HG03159 (cell line): ENCODE results near the gene CDYL.

ENCODE experiments used
- ATAC-seq: cut with Tn5 transposase; IDR thresholded peaks from one replicate; pipeline ENCODE4 v1.9.1; 2021; ENCODE audit warnings: mild to moderate bottlenecking, moderate library complexity; ENCODE audit not compliant: unreplicated experiment

The CDYL gene

DNA sequence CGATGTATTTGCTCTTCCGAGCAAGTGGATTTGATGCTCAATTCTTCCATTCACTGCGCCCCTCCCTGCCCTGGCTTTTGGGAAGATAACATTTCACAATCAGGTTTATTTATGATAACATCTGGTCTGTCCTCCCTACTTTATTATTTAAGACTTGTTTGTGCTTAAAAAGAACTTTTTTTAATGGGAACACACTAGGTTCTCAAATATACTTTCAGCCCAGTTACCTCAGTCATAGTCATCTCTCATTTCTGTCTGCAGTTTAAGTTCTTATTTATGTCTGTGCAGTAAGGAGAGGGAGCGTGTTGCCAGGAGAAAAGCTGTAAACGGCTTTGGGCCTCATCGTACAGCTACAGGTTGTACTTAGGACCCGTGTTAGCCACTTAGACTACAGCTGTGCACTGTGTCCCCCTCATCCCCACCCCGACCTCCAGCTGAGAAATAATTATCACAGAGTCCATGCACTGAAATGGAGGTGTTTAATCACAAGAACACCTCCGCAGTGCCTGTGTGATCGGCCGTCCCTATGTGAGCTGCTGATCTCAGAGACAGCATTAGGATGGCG is 128.3 kb downstream of the CDYL start:
- ATAC-seq, result no peak

DNA sequence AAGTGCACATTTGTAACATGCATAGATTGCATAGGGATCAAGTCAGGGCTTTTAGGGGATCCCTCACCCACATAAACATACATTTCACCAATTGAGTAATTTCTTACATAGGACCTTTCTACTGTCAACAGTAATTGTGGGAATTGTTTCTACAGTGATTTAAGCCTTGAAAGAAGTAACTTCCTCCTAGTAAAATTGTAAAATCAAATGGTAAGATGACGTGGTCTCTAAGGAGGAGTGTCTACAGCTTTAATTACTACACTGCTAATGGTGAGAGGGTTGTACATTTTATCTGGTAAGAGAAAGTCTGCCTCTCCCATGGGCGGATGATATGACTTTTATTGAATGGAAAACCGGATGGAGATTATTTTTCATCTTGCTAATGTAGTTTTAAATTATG is 129.6 kb downstream of the CDYL start:
- ATAC-seq, result no peak

DNA sequence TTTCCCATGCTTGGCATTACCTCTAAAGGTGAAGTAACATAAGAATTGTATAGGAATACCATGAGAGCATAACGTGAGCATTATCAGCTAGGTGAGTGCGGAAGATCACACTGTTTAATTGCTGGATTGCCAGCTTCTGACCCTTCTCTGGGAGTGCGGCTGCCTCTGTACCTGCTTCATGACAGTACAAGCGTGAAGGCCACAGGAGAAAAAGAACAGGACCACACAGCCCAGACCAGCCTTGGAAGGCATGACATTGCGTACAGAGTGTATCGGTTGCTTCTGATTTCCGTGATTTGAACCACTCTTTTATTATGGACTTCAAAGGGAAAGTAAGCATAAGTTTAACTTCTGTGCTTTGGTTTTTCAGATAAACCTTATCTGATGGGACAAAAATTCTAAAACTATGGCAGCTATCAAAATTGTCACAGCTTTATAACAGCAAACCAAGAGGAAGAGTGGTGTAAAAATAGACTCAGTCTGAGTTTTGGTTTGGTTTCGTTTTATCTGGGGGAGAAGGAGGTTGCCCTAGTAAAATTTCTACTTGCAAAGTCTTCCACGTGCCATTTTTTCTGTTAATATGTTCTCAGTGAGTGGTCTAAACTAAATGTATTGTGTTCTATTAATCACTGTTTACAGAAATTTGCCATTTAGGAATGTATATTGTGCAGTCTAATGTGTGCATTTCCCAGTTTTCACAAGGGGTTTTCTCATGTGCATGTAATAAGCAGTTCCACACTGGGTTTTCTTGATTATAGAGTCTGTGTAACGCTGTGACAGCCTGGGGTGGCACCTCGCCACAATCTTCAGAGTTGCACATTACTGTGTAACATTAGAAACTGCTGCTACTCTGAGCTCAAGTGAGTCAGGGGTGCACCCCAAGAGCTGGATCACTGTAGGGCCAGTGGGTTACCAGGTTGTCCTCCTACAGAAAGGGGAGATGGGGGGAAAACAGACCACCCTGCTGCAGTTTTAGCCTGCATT is 130.4 kb downstream of the CDYL start:
- peak; percentile 48 for ATAC-seq

DNA sequence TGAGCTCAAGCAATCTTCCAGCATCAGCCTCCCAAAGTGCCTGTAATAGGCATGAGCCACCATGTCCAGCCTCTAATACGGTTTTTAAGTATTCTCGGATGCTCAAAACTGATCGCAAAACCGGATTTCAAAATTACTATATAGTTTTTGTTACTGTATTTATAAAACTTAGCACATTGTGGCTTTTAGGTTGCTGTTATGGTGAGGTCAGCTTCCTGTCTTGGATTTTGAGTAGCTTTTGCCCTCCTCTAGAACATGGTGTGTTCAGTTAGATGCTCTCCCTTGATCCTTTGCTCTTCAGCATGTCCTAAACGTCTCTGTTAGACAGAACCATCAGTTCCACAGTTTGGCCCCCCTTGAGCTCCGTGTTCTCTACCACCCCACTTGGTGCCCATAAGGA is 131.4 kb downstream of the CDYL start:
- ATAC-seq, result no peak

DNA sequence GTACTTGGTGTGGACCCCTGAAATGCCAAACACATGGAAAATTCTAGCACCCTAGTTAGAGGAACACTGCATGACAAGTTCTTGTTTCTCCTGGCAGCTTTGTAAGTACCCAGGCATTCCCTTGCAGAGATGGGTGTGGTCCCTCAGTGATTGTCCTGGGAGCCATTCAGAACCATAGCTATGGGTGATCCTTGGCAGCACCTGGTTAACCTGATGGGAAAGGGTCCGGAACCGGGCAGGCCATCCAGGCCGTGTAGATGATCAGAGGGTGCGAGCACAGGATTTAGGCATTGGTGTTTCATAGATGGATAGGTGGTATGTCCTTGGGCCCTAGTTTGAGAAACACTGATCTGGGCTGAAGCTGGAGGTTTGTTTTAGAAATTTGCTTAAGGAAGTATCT is 131.9 kb downstream of the CDYL start:
- ATAC-seq, result no peak

DNA sequence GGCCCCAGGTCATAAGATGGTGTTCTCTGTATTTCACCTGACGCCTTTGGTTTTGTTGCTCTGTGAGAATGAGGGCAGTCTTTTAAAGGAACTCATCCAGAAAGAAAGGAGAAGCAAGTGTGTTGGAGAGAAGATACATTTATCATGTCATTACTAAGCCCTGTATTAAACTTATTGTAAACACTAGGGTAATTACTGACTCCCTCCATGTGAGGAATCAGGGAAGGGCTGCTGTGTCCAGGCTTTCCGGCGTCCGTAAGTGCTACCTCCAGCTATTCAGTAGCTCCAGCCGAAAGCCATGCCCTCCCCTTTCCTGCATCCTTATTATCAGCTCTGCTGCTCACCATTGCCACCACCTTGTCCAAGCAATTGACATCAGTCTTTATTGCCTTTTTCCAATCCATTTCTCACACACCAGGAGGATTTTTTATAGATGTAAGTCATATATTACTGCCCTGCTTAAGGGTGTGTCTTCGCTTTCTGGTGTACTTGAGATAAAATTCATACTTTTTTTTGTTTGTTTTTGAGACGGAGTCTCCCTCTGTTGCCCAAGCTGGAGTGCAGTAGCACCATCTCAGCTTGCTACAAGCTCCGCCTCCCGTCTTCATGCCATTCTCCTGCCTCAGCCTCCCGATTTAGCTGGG is 133.0 kb downstream of the CDYL start:
- ATAC-seq, result no peak

DNA sequence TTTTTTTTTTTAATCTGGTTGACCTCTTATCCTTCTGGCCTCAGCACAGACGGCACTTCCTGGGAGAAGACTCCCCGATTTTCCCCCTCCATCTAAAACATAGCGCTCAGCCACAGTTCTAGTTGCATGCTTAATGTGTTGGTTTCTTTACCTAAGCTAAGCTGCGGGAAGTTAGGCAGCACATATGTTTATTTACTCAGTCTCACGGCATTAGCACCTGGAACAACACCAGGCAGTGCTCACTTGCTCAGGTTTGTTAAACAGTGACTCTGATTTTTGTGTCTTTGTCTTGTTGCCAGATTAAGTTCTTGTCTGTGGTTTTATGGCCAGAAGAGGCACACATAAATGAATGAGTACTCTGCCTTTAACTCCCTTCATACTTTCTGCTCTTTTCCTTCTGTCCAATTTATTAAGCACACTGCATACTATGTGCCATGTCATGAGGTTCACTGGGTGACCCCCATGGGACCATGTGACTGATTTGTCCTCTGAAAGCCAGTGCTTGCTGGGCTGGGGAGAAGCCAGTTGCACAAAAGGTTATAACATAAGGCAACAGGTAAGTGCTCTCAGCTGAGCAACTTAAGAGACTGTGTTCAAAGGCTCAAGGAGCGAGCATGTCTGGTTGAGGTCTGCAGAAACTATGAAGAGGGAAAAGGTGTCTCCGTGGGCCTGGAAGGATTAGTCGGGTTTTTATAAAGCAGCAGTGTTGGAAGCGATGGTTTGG is 134.0 kb downstream of the CDYL start:
- no peak for ATAC-seq

DNA sequence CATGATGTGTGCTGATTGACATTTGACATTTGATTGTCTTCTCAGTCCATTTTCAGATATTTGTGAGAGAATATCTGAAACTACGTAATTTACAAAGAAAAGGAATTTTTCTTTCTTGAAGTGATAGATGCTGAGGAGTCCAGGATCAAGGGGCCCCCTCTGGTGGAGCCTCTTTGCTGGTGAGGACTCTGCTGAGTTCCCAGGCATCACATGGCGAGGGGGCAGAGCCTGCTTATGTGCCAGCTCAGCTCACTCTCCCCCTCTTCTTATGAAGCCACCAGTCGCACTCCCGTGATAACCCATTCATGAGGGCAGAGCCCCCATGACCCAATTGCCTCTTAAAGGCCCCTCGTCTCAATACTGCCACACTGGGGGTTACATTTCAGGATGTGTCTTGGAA is 136.4 kb downstream of the CDYL start:
- no peak for ATAC-seq

DNA sequence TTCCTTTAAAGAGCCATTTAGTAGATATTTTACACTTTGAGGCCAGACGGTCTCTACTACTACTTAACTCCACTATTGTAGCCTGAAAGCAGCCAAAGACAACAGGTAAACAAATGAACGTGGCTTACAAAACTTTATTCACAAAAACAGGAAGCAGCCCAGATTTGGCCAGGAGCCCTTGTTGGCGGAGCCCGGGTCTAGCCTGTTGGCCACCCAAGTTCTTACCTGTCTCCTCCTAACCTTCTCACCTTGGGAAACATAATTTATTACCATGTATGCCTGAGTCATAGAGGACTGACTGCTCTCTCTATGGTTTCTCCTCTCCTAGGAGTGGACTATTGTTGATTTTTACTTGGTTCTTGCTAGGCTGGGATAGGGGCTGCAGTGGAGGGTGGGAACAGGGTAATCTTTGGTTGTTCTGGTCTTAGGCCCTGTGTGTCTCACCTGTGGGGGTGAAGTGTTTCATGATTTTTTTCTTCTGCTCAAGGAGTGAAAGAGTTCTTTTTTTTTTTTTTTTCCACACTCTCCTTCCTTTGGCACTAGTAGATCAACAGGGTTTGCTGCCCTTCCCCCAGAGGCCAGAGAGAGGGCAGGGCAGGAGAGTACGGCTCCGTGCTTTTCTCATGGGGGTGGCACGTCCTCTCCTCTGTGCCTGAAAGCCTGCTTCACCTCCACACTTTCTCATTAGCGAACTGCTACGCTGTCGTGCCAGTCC is 137.7 kb downstream of the CDYL start:
- ATAC-seq, result no peak

DNA sequence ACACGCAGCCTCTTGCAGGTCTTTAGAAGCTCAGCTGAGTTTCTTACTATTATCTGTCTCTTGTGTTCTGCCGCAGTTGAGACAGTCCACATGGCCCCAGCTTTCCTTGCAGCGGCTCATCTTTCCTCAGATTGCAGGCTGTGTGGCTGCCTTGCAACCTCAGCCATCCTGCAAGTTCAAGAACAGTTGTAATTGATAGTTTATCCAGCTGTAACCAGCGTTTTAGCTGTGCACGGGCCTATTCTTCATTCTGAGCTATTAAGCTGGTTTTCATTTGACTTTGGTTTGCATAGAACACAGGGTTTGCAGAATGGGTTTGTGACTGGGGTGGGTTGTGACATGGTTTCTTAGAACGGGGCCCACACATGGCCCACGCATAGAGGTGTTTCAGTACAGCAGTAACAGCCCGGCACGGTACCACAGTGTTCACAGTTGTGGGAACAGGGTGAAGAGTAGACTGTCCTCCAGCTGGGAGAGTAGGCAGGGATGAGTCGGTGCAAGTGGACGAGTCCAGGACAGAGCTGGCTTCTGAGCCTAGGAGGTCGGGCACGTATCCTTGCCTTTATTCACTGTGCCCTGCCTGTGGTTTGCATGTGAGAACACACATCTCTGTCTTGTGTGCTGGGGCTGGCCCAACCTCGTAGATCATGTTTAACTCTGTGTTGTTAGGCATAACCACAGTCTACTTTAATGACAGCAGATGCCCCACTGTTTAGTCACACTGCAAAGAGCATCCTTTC is 138.4 kb downstream of the CDYL start:
- ATAC-seq, result no peak

DNA sequence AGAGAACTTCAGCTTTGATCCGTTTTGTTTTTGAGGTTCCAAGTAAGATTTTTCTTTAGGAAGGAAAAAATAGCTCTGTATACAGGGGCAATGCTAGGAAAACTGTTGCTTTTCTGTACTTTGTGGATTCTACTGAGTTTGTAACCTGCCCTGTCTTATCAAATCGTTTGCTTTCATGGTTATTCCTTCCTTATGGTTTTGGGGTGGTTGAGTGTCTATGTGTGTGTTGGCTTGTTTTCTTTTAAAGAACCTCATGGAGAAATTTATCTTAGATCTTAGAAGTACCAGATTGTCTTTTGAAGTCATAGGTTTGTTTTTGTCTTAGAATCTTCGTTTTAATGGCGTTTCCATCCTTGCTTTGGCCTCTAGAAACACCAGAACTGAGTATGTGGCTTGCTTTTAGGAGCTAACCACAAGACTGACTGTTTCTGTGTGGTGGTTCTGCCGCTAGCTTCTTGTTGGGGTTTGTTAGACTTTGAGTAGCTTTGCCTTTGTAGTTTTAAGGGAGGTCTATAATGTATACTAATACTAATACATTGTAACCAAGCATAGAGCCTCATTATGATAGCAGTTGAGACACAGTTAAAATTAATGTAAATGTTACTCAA is 140.9 kb downstream of the CDYL start:
- ATAC-seq, result no peak

DNA sequence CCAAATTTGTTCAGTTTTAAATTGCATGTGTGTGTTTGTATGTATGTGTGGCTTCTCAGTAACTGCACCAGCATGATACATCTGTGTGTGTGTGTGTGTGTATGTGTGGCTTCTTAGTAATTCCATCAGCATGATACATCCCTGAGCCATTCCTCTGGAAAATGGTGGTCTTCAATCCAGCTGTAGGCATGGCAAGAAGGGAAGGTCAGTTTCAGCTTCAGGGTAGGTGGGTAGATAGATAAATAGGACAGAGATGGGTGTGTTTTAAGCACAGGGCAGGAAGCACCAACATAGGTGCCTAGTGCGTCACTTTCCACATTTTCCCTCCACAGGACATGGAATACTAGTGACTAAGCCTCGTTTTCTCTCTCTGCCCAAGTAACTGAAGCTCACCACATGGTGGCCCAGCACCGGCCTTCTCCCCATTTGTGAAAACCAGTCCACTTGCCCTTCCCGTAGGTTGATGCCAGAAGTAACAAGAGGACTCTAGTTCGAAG is 144.8 kb downstream of the CDYL start:
- no peak for ATAC-seq

DNA sequence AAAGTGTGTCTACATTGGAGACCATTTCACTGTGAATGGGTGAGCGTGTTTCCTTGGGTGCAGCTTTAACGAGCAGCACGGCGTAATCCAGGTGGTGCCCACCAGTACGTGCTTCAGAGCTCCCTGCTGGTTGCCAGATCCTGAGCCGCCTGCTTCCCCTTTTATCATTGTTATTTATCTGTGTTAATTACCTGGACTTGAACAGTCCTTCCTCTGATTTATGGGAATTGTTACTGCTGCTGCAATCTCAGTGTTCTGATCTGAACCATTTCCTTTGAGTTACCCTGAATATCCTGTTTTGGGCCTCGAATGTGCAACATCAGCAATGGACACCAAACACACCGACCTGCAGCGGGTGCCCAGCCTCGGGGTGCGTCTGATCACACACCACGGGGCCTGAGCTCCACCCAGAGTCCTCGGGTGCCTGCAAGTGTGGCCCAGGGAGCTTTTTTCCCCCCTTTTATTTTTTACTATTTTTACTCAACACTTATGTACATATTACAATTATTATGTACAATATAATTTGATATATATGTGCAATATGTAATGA is 146.4 kb downstream of the CDYL start:
- no peak for ATAC-seq

DNA sequence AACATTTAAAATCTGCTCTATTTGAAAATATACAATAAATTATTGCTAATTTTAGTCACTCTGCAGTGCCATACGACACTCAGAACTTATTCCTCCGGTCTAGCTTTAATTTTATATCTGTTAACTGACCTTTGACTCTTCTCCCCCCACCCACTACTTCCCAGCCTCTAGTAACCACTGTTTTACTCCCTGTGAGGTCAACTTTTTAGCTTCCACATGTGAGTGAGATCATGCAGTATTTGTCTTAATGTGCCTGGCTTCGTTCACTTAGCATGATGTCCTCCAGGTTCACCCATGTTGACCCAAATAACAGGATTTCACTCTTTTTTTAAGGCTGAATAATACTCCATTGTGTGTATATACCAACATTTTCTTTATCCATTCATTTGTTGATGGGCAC is 146.9 kb downstream of the CDYL start:
- no peak for ATAC-seq

DNA sequence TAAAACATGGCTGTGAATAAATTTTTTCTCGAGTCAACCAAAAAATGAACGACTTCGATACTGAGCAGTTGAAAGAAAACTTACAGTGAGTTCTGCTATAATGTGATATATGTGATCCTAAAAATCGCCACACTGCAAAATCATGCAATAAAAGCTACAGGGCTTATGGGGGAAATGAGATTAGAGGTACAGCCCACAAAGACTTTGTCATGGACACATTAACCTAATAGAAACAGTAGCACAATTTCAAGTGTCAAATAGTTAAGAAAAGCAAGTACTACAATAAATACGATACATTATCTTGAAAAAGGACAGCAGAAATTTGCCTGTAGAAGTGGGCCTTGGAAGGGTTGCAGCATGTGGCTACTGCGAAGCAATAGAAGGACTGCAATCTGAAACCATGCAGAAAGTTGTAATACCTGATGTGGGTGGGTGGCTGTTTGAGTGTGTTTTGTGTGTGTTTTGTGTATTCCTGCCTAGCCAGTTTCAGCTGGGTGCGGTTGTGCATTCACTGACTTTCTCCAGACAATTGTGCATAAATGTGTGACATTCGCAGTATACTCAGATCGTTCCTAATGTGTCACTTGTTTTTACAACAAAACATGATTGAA is 148.6 kb downstream of the CDYL start:
- ATAC-seq, result no peak

DNA sequence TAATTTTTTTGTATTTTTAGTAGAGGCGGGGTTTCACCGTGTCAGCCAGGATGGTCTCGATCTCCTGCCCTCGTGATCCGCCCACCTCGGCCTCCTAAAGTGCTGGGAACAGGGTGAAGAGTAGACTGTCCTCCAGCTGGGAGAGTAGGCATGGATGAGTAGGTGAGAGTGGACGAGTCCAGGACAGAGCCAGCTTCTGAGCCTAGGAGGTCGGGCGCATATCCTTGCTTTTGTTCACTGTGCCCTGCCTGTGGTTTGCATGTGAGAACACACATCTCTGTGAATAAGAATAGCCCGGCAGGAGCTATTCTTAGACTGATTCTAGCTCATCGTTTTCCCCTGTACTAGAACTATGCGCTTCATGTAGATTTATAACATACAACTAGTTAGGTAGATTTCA is 149.4 kb downstream of the CDYL start:
- no peak for ATAC-seq

DNA sequence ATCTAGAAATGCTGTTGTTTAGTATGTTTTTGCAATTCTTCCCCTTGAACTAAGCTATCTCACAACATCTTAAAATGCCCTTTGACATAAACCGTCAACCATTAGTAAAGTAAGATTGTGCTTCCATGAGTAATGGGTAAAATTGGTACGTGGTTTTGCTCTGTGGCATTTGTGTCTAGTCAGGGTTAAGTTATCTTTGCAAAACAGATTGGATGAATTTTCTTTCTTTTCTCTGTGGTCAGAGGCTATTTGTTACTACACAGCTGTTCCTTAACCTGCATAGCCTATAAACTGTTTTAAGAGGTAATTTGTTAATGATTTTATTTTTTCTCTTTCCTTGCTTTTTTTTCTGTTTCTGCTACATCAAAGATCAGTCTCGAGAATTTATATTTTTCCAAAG is 152.2 kb downstream of the CDYL start:
- no peak for ATAC-seq

DNA sequence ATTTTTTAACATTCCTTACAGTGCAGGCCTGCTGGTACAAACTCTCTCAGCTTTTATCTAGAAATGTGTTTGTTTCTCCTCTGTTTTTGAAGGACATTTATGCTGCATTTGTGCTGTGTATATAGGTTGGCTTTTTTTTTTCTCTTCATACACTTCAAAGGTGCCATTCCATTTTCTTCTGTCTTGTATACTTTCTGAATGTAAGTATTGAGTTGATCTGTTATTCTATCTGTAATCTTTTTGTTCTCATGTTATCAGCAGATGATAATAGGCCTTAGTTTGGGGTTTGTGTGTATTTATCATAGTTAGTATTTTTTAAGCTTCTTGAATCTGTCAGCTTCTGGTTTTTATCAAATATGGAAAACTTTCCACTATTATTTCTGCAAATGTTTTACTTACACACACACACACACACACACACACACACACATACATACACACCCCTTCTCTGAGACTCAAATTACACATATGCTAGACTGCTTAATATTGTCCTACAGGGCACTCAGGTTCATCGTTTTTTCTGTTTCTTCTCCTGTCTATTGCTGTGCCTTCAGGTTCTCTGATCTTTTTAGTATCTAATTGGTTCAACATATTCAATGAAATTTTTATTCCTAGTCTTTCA is 153.0 kb downstream of the CDYL start:
- no peak for ATAC-seq
